TTC549 (cell line): ENCODE results near the gene CRB2.

Experiments
- FAIRE-seq: peaks from 2 replicates; lab custom pipeline; 2012; peaks lifted over from hg19 to GRCh38; lab: Jason Lieb, UNC

The CRB2 gene

DNA sequence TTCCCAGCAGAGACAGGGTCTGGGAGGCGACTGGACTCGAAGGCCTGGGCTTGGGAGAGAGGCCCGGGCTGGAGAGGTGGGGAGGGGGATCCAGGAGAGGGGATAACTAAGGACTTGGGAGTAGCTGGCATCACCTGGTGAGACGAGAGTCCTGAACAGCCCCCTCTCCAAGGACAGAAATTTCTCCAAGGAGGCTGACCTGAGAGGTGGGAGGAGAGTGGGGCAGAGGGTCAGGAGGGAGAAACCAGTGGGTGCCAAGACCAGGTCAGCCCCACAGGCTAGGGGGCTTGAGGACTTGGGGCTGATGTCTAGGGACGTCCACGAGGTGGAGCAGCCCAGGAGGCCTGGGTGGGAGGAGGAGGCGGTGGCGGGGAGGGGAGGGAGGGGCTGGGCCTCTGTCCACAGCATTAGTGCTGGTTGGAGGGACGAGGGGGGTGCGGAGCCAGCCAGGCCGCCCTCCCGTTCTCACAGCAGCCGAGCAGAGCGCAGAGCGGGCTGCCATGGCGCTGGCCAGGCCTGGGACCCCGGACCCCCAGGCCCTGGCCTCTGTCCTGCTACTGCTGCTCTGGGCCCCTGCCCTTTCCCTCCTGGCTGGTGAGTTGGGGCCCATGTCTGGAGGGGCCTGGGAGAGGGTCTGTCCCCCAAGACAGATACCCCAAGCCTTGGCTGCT is at the start of gene CRB2:
Gene CRB2 (plus strand): TSS at position 437 of the 671 bp plus-strand sequence. CDS start 64 bp downstream, at position 501.
- FAIRE-seq, result no peak

DNA sequence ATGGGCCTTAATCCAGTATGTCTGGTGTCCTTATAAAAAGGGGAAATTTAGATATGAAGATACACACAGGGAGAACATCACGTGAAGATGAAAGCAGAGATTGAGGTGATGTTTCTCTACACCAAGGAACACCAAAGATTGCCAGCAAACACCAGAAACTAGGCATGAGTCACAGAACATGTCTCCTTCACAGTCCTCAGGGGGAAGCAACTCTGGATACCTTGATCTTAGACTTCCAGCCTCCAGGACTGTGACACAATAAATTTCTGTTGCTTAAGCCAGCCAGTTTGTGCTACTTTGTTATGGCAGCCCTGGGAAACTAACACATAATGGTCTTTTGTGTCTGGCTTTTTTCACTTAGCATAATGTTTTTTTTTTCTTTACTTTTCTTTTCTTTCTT is 46.4 kb upstream of the CRB2 start:
- no peak for FAIRE-seq

DNA sequence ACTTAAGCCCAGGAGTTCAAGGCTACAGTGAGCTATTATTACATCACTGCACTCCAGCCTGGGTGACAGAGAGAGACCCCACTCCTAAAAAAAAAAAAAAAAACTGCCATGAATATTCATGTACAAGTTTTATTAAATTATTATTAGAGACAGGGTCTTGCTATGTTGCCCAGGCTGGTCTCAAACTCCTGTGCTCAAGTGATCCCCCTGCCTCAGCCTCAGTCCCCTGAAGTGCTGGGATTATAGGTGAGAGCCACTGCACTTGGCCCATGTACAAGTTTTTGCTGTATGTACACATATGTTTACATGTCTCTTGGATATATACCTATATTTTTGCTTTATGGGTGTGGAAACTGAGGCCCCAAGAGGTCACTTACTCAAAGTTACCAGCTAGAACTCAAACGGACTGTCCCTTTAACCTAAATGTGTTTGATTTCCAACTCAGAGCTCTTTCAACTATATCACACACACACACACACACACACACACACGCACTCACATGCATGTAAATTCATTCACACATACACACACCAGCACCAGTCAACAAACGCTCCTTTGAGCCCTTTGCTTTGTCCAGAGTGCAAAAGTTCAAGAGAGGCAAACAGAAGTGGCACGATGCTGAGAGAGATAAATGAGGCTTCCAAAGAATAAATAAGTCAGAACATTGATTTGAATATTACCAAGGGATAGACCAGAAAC is 45.3 kb upstream of the CRB2 start:
- no peak for FAIRE-seq

DNA sequence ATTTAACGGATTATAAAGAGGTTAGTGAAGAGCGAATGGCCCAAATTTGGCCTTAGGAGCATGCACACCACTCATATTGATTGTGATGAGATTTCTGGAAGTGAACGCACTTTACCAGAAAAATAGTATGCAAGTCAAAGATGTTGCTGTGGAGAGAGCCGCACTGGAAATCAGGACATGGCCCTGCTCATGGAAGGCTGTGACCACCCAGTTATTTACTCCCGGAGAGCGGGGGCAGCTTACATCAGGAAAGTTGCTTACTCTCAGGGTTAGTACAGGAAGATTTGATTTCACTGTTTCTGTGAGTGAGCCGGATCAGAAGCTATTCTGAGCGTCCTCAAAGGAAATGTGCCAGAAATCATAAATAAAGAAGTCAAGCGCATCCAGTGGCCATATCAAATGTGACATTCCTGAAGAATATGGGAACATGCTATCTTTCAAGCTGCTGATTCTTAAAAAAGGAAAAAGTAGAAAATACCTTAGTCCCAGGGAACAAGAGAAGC is 44.7 kb upstream of the CRB2 start:
- no peak for FAIRE-seq

DNA sequence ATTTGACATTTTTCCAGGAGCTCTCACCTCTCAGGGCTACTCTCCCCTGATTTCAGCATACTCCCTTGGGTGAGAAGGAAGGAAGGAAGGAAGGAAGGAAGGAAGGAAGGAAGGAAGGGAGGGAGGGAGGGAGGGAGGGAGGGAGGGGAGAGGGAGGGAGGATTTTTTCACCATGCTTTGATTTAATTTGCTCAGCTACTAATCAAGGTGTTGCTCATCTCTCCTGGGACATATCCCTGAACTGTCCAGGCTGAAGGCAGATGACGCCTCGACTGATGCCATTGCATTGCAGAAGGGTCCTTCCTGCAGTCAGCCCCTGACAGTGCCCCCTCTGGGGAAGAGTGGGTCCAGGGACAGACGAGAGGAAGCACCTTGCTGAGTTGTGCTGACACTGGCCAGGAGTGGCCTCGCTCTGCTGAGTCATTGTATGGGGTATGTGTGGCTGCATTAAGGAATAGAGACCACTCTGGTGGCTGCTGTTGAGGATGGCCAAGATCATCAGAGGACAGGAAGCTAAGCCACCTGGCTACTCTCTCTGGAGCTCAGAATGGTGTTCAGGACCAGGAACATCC is 43.6 kb upstream of the CRB2 start:
- no peak for FAIRE-seq

GRCh38 chr9:123314617-123315016 is 41.4 kb upstream of the CRB2 start:
- no peak for FAIRE-seq

- no peak for FAIRE-seq
Measured at GRCh38 chr9:123315635-123316034, 40.4 kb upstream of the CRB2 start.

GRCh38 chr9:123316053-123316718 is 39.8 kb upstream of the CRB2 start:
- no peak for FAIRE-seq

DNA sequence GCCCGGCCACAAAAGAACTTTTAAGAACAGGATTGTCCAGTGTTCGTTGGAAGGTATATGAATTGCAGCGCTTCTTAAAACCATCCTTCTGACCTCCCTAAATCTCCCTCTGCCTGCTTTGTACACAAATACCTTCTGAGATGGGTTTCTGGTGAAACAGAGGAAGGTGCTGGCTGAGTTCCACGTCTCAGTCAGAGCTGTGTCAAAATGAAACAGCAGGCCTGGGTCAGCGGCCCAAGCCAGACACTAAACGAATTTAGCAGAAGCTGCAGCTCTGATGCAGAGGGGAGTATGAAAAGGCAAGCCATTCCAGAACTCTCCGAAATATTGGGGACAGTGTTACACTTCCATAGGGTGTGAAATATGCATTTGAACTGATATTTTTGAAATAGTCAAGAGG is 37.8 kb upstream of the CRB2 start:
- FAIRE-seq, result no peak

- no peak for FAIRE-seq
Measured at GRCh38 chr9:123318961-123319421, 37.0 kb upstream of the CRB2 start.

GRCh38 chr9:123319541-123320339 is 36.3 kb upstream of the CRB2 start:
- FAIRE-seq, result no peak

DNA sequence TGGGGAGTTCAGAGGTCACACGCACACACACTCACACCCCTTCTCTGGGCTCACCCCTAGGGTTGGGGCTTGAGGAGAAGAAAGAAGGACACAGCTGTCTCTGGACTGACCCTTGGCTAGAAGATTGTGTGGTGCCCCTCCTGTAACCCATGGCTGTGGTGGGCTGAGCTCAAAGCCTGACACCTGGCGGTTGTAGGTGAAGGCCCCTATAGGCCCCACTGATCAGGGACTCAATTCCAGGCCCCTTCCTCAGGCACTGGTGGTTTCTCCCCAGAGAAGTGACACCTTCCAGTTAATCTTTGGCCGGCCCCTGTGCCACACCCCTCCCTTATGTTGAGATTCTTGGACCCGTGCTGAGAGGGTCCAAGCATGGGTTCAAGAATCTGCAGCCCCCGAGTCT is 35.2 kb upstream of the CRB2 start:
- FAIRE-seq, result no peak

- FAIRE-seq, result no peak
Measured at GRCh38 chr9:123321616-123322272, 34.3 kb upstream of the CRB2 start.

GRCh38 chr9:123322273-123323195 is 33.5 kb upstream of the CRB2 start:
- FAIRE-seq, result no peak

DNA sequence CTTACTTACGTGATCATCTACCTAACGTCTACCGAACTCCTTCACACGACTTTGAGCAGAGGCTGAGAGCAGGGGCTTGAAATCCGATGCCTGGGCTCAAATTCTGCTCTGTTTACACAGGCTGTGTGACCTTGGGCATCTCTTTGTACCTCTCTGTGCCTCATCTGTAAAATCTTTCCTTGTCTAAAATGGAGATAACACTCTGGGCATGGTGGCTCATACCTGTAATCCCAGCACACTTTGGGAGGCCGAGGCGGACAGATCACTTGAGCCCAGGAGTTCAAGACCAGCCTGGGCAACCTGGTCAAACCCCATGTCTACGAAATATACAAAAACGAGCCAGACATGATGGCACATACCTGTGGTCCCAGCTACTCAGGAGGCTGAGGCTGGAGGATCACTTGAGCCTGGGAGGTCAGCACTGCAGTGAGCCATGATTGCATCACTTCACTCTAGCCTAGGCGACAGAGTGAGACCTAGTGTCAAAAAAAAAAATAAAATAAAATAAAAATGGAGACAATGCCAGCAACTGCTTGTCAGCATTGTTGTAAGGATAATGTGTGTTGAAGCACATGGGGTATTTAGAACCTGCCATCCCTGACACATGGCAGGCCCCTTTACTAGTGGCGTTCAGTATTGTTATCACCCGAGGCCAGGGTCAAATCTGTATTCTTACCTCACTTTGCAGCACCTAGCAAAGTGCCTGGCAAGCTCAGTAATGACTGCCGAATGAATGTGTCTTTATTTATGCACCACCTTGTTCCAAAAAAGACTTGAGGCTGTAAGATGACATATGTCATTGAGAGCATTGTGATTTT is 32.6 kb upstream of the CRB2 start:
- no peak for FAIRE-seq

DNA sequence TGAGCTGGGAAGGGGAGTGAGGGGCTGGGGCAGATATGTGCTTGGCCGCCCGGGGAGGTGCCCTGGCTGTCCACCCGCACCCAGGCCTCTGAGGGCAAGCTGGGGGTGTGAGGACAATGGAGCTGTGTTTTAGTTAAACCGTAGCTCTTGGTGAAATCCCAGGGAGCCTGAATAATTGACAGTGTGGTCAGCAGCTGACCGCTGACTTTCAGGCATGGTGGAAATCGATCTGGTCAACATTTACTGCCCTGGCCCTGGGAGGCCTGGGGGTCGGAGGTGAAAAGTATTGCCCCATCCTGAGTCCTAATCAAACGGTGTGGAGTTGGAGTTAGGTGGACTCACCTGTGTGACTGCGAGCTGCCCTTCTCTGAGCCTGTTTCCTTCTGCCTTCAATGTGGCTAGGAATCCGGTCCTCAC is 31.2 kb upstream of the CRB2 start:
- FAIRE-seq, result no peak

- no peak for FAIRE-seq
Measured at GRCh38 chr9:123326187-123326586, 29.8 kb upstream of the CRB2 start.

DNA sequence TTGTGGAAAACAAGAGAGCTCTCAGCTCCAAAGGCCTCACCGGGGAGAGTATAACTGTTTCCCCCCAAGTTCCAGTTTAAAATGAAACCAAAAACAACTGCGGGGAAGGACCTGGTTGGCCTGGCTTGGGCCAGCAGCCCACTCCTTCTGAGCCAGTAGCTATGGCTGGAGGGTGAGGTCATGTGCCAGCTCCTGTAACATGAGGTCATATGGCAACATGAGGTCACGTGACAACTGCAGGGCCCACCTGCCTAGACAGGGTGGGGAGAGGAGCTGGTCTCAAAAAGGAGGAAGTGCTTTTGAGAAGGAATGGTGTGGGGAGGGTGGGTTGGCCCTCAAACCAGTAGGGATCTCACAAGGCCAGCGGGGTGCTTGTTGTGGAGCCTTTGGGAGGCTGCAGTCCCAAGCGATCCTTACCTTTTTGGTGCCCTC is 29.3 kb upstream of the CRB2 start:
- no peak for FAIRE-seq

DNA sequence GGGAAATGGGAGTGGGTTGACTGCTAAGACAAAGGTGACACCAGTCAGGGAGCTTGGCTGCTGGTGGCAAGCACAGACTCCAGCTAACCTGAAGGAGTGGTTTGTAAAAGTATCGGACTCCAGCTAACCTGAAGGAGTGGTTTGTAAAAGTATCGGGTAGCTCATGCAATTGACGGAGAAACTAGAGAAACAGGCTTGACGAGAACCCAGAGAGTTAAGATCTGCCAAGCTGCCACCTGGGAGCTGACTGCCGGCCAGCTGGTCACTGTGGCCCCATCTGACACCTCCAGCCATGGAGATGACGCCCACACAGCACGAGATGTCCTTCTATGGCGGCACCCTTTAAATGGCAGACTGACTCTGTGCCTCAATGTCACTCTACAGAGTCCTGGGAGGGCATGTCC is 28.3 kb upstream of the CRB2 start:
- no peak for FAIRE-seq
